AG10803 (cell line): ENCODE data around the gene ASB10.

Source experiments
- DNase-seq: peaks from one replicate; pipeline ENCODE4 v3.0.0; 2010; ENCODE audit warnings: low read depth
- H3K4me3 ChIP-seq: 2 replicates; pipeline ENCODE4 v1.5.1; 2011; ENCODE audit warnings: mild to moderate bottlenecking, low read length, control low read depth
- CTCF ChIP-seq: conservative IDR thresholded peaks from 2 replicates; pipeline ENCODE4 v1.5.1; 2011; ENCODE audit warnings: mild to moderate bottlenecking, low read length, control low read depth, inconsistent platforms

The ASB10 gene

GRCh38 chr7:151152643-151153513, 34.2 kb downstream of the ASB10 start:
- no peak overlapping the region for H3K4me3 ChIP-seq
- no peak for DNase-seq
- peak; percentile 19; the same call in 1 of the 2 replicates for TF ChIP-seq CTCF

- H3K4me3 ChIP-seq, result no peak overlapping the region
- no peak for TF ChIP-seq CTCF
- DNase-seq, result no peak
Measured at GRCh38 chr7:151150388-151150787, 36.7 kb downstream of the ASB10 start.

GRCh38 chr7:151148319-151149259, 38.5 kb downstream of the ASB10 start:
- no peak for DNase-seq
- no peak for TF ChIP-seq CTCF
- no peak overlapping the region for H3K4me3 ChIP-seq

- H3K4me3 ChIP-seq, result no peak overlapping the region
- DNase-seq, result no peak
- TF ChIP-seq CTCF, result no peak
Measured at GRCh38 chr7:151146761-151147160, 40.3 kb downstream of the ASB10 start.

- no peak for TF ChIP-seq CTCF
- DNase-seq, result no peak
- no peak overlapping the region for H3K4me3 ChIP-seq
Measured at GRCh38 chr7:151144387-151144786, 42.7 kb downstream of the ASB10 start.

GRCh38 chr7:151143261-151144015, 43.6 kb downstream of the ASB10 start:
- peak; percentile 6 for DNase-seq
- no peak overlapping the region for H3K4me3 ChIP-seq
- no peak for TF ChIP-seq CTCF
